ENCODE measurements around the gene MEIG1.
"Not testable (repeated sequence)": the region's sequence is repeated elsewhere in the genome, so short reads cannot be mapped to it uniquely, and the experiment has no call there.

MEIG1 gene

DNA sequence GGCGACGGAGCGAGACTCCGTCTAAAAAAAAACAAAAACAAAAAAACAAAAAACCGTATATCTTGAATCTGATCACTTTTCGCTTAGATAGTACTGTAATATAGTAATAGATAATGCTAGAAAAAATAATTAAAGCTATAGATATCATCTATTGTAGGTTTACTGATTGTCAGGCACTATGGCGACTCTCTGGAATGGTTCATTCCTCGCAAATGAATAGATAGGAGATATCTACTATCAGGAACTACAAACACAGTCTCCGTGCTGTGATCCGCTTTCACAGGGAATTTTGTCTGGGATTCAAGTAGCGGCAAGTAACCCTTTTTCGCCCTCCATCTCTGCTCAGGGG lies 342 bp upstream of the MEIG1 start:
- no peak for DNase-seq

DNA sequence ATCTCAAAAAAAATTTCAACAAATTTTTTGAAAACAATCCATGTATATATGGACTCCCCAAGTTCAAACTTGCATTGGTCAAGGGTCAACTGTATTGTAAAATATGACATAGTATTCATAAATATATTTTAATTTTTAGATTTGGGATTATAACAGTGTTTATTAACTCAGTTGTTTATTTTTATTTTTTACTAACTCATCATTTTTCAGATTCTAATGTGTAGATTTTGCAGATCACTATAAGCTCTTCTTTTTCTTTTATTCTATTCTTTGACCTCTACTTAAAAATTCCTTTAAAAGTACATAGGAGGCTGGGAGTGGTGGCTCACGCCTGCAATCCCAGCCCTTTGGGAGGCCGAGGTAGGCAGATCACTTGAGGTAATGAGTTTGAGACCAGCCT lies 8.7 kb downstream of the MEIG1 start:
- no peak for DNase-seq

DNA sequence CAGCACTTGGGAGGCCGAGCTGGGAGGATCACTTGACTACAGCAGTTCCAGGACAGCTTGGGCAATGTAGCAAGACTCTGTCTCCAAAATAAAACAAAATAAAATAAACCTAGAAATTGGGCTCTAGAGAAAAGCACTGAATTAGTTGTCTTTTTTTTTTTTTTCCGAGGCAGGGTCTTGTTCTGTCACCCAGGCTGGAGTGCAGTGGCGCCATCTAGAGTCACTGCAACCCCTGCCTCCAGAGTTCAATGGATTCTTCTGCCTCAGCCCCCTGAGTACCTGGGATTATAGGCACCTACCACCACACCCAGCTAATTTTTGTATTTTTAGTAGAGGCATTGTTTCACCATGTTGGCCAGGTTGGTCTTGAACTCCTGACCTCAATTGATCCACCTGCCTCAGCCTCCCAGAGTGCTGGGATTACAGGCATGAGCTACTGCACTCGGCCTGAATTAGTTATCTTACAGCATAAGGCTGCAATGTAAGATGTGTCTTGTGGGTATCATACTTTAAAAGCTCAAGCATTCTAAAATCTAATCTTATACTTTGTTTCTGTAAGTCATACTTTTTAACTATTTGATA lies 12.8 kb downstream of the MEIG1 start:
- DNase-seq = peak; percentile 53 to 64

GRCh38 chr10:14974153-14974998 lies 15.2 kb downstream of the MEIG1 start:
- DNase-seq = not testable (repeated sequence)

DNA sequence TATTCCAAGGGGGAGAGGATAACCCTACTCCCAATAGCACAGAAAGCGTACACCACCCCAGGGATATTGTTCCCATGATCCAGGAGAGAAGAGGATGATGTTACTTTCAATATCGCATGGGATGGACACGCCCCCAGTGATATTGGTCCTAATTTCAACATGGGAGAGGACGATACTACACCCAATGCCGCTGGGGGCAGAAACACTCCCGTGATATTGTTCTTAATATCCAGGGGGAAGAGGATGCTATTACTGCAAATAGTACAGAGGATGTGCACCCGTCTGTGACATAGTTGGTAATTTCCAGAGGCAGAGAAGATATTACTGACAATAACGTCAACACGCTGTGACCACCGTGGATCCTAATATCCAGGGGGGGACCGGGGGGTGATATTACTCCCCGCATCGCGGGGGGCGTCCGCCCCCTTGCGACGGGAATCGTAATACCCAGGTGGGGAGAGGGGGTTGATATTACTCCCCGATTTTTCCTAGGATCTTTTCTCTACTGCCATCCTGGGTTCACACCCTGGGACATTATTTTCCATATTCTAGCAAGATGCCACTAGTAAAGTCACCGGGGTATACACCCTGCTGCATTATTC lies 16.6 kb downstream of the MEIG1 start:
- no peak for DNase-seq

DNA sequence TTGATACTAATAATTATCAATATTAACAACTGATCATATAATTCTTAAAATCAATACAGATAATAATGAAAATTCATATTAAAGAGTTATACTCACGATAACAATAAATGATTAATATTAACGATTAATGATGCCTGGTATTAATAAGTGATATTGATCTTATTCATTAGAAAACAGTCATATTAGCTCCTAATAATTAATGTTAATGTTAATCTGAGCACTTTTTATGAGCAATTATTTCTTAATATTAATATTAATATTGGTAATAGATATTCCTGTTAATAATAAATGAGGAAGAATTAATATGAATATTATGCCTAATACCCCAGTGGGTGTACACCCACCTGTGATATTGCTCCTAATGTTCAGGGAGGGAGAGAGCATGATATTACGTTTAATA lies 23.6 kb downstream of the MEIG1 start:
- DNase-seq = no peak

DNA sequence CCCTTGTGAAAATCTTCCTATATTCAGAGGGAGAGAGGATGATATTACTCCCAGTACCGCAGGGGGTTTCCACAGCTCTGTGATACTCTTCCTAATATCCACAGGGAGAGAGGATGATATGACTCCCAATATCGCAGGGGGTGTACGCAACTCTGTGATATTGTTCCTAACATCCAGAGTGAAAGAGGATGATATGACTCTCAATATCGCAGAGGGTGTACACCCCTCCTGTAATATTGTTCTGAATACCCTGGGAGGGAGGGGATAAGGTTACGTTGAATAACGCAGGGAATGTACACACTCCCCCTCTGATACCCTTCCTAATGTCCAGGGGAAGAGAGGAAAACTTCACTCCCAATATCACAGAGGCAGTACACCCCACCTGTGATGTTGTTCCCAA lies 30.4 kb downstream of the MEIG1 start:
- not testable (repeated sequence) for DNase-seq

GRCh38 chr10:14991035-14991749 lies 32.0 kb downstream of the MEIG1 start:
- DNase-seq = peak; percentile 49 to 60

- DNase-seq = not testable (repeated sequence)
Measured at GRCh38 chr10:14992336-14992735, 33.1 kb downstream of the MEIG1 start.

GRCh38 chr10:14993500-14994455 lies 34.6 kb downstream of the MEIG1 start:
- DNase-seq = not testable (repeated sequence)

GRCh38 chr10:14995964-14996565 lies 36.9 kb downstream of the MEIG1 start:
- no peak for DNase-seq

GRCh38 chr10:15013530-15013929 lies 54.3 kb downstream of the MEIG1 start:
- DNase-seq = not testable (repeated sequence)

DNA sequence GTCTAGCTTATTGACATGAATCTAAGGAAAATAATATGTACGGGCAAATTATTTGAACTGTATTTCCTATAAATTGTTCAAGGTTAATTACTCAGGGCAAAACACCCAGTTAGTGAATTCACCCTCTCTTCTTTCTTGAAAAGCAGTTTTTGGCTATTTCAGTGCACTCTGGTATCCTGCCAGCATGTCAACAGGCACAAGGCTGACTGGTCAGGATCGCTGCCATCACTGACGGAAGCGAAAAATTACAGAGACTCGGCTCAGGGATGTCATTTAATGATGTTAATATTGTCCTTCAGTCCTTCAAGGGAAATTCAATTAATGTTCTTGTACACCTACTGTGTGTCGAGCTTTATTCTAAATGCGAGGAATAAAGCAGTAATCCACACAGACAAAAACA lies 56.3 kb downstream of the MEIG1 start:
- no peak for DNase-seq

GRCh38 chr10:15020966-15021365 lies 61.8 kb downstream of the MEIG1 start:
- DNase-seq = peak in 1 of 2 donors; percentile 15
